ENCODE measurements around the gene TAMALIN.

The TAMALIN gene

GRCh38 chr12:52050758-52051541 lies 44.2 kb downstream of the TAMALIN start, which contains the start of gene NR4A1:
NR4A1 (plus strand) TSS chr12:52051442; CDS start chr12:52054329, 2,887 bp downstream.
- peak; percentile 88 for DNase-seq (ENCODE audit: low read depth, low spot score)
- H3K4me3 ChIP-seq (ENCODE audit: low read length), result peak within 1 kb of the TSS; percentile 73

DNA sequence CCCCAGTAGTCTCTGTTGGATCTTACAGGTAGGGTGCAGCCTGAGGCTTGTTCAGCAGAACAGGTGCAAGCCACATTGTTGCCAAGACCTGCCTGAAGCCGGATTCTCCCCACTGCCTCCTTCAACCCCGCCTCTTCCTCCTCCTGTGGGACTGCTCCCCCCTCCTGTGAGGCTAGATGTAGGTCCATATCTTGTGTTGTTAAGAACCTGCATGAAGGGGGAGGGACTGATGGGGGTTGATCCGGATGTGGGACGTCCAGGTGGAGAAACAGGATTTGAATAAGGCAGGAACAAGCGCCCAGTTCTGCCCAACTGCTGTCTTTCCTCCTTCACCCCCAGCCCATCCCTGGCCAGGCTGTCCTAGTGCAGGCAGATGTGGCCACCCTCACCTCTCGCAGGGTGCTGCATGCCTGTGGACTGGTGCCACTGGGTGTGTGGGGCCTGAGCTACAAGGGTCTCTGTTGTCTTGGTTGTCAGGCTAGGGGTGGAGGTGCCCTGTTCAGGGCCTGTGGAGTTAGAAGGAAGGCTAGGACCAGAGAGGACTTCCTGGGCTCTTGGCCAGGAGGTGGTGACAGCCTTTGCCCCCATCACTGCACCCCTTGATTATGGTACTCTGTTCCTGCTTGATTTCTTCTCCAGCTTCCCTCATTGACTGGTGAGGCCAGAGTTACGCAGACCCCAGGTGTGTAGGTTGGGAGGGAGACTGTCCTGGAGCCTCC lies 45.9 kb downstream of the TAMALIN start:
- peak overlapping the region; percentile 73 for H3K4me3 ChIP-seq (ENCODE audit: low read length)
- peak; percentile 69 for DNase-seq (ENCODE audit: low read depth, low spot score)

- DNase-seq (ENCODE audit: low read depth, low spot score), result no peak
- no peak overlapping the region for H3K4me3 ChIP-seq (ENCODE audit: low read length)
Observed at GRCh38 chr12:52053536-52054209, 46.9 kb downstream of the TAMALIN start.

GRCh38 chr12:52054231-52054832 lies 47.6 kb downstream of the TAMALIN start:
- DNase-seq (ENCODE audit: low read depth, low spot score), result no peak
- no peak overlapping the region for H3K4me3 ChIP-seq (ENCODE audit: low read length)

DNA sequence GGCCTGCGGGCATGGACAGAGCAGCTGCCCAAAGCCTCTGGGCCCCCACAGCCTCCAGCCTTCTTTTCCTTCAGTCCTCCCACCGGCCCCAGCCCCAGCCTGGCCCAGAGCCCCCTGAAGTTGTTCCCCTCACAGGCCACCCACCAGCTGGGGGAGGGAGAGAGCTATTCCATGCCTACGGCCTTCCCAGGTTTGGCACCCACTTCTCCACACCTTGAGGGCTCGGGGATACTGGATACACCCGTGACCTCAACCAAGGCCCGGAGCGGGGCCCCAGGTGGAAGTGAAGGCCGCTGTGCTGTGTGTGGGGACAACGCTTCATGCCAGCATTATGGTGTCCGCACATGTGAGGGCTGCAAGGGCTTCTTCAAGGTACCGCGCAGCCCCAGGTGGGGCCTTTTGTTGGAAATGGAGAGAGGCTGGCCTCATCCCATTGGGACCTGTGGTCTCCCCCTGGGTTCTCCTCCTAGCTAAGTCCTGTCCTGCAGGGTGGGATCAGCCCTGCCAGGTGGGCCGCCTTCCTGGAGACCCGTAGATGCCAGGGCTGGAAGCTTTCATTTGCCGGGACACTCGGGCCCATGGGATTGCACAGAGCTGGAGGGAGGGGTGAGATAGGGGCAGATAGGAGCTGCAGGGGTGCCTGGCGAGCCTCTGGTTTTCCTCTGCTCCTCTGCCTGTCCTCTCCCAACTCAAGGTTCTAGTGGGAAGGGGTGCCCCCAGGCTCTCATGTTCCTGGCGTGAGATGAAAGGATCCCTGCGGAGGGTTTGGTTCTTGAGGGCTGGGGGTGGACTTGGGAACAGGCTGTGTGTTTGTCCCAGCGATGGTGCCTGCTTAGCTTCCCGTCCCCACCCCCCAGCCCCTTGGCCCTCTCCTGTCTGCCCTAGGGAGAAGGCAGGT lies 48.3 kb downstream of the TAMALIN start:
- DNase-seq (ENCODE audit: low read depth, low spot score), result no peak
- H3K4me3 ChIP-seq (ENCODE audit: low read length), result no peak overlapping the region

GRCh38 chr12:52055731-52056711 lies 49.3 kb downstream of the TAMALIN start:
- no peak overlapping the region for H3K4me3 ChIP-seq (ENCODE audit: low read length)
- no peak for DNase-seq (ENCODE audit: low read depth, low spot score)

DNA sequence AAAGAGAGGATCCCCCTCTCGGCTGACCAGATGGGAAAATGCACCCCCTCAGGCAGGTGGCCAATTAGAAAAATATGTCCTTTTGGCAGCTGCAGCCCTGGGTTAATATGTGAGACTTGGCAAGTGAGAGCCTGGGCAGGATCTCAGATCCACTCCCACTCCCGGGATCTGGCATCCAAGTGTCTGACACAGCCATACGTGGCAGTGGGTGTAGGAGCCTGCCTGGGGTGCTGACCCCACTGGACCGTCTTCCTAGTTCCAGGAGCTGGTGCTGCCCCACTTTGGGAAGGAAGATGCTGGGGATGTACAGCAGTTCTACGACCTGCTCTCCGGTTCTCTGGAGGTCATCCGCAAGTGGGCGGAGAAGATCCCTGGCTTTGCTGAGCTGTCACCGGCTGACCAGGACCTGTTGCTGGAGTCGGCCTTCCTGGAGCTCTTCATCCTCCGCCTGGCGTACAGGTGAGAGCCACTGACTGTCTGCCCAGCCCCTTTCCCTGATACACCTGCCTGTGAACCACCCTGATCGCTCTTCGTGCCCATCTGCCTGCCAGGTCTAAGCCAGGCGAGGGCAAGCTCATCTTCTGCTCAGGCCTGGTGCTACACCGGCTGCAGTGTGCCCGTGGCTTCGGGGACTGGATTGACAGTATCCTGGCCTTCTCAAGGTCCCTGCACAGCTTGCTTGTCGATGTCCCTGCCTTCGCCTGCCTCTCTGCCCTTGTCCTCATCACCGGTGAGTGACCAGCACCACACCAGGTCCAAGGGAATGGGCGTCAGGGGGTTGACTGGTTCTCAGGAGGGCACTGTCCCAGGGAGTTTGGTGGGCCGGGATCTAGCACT lies 50.3 kb downstream of the TAMALIN start:
- no peak for DNase-seq (ENCODE audit: low read depth, low spot score)
- H3K4me3 ChIP-seq (ENCODE audit: low read length), result no peak overlapping the region

DNA sequence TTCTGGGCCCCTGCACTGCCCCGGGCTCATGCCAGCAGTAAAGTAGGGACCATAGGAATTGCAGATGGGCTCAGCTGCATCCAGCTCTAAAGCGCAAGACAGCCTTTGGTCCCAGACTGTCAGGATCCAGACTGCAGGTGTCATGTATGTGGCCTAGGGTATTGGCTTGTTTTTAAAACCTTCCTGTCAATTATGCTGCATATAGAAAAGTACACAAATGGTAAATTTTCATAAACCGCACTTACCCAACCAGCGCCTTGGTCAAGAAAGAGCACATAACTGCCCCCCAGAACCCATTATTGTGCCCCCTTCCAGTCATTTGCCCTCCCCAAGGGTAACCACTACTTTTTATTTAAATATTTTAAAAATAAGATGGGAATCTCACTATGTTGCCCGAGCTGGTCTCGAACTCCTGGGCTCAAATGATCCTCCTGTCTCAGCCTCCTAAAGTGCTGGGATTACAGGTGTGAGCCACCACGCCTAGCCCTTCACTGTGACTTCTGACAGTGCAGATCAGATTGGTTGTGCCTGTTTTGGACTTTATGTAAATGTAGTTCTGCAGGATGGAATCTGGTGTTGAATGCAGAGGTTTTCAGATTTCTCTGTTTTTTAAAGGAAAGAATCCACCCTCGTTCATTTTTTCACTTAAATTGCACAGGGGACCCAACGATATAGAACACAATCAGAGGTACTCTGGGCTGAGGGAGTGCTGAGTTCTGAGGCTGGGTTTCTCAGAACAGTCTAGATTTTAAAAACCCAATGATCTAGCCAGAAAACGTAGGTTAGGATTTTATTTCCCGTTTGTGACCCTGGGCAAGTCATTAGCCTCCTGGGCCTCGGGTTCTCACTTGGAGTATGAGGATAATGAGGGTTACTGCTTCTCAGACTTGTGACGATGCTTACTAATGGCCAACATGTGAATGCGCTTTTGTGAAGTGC lies 51.2 kb downstream of the TAMALIN start:
- no peak for DNase-seq (ENCODE audit: low read depth, low spot score)
- no peak overlapping the region for H3K4me3 ChIP-seq (ENCODE audit: low read length)

DNA sequence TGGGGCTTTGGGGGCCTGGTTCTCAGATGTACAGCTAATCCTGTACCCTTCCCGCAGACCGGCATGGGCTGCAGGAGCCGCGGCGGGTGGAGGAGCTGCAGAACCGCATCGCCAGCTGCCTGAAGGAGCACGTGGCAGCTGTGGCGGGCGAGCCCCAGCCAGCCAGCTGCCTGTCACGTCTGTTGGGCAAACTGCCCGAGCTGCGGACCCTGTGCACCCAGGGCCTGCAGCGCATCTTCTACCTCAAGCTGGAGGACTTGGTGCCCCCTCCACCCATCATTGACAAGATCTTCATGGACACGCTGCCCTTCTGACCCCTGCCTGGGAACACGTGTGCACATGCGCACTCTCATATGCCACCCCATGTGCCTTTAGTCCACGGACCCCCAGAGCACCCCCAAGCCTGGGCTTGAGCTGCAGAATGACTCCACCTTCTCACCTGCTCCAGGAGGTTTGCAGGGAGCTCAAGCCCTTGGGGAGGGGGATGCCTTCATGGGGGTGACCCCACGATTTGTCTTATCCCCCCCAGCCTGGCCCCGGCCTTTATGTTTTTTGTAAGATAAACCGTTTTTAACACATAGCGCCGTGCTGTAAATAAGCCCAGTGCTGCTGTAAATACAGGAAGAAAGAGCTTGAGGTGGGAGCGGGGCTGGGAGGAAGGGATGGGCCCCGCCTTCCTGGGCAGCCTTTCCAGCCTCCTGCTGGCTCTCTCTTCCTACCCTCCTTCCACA lies 52.0 kb downstream of the TAMALIN start:
- DNase-seq (ENCODE audit: low read depth, low spot score), result no peak
- no peak overlapping the region for H3K4me3 ChIP-seq (ENCODE audit: low read length)

DNA sequence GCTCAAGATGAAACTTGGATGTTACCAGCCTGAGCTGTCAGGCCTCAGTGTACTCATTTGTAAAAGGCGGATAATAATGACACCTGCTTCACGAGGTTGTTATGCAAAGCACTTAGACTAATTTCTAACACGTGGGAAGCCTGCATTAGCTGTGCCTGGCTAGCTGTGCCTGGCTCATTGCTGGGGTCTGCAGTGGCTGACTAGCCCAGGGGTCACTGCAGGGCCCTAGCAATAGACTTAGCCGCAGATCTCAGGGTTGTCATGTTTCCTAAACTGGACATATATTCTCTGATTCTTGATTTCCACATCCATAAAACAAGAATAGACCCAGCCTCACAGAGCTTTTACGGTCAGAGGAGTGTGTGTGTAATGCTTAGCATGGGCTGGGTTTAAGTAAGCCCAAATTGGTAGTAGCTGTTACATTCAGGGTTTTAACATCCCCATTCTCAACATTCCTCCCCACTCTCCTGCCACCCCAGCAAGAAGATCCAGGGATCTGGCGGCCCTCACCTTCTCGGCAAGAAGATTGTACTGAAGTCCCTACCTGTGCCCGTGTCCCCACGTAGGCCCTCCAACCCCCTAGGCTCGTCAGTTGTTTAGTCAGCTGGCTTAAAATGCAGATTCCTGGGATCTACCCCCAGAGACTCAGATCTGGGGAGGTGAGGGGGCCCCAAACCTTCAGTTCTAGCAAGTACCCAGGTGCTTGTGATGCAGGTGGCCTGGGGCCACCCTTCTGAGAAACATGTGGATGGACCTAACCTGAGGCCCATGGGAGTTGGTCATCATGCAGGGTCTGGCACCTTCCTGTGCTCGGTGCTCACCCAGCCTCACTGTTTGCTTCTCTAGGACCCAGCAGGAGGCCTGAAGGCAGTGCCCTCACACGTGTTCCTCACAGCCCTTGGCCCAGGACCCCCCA lies 53.1 kb downstream of the TAMALIN start:
- no peak overlapping the region for H3K4me3 ChIP-seq (ENCODE audit: low read length)
- no peak for DNase-seq (ENCODE audit: low read depth, low spot score)

- DNase-seq (ENCODE audit: low read depth, low spot score), result no peak
- no peak overlapping the region for H3K4me3 ChIP-seq (ENCODE audit: low read length)
Observed at GRCh38 chr12:52060498-52061177, 53.9 kb downstream of the TAMALIN start.

GRCh38 chr12:52061470-52062166 lies 54.9 kb downstream of the TAMALIN start:
- DNase-seq (ENCODE audit: low read depth, low spot score), result no peak
- H3K4me3 ChIP-seq (ENCODE audit: low read length), result no peak overlapping the region
